Parathyroid adenoma (tissue), 2 donors: ENCODE measurements around the gene MST1R.

ENCODE experiments used
- H2AFZ ChIP-seq: fragments of 300-600 bp; sonication (generic); one replicate; pipeline ENCODE4 v1.7.0; 2017; ENCODE audit warnings: antibody characterized with exemption, mild to moderate bottlenecking
- H3K27ac ChIP-seq: fragments of 300-600 bp; sonication (generic); one replicate; pipeline ENCODE4 v1.7.0; 2017
- H3K27me3 ChIP-seq: fragments of 300-600 bp; sonication (generic); one replicate; pipeline ENCODE4 v1.7.0; 2017; ENCODE audit warnings: low read length; ENCODE audit not compliant: control insufficient read depth, insufficient read depth
- H3K36me3 ChIP-seq: fragments of 300-600 bp; sonication (generic); one replicate; pipeline ENCODE4 v1.7.0; 2017; ENCODE audit warnings: low read length; ENCODE audit not compliant: control insufficient read depth, insufficient read depth
- H3K4me1 ChIP-seq: fragments of 300-600 bp; sonication (generic); one replicate; pipeline ENCODE4 v1.7.0; 2017; ENCODE audit warnings: control low read depth
- H3K4me2 ChIP-seq: fragments of 300-600 bp; sonication (generic); one replicate; pipeline ENCODE4 v1.7.0; 2017; ENCODE audit warnings: low read length
- H3K4me3 ChIP-seq: fragments of 300-600 bp; sonication (generic); one replicate; pipeline ENCODE4 v1.7.0; 2017; ENCODE audit warnings: low read depth, low read length
- H3K79me2 ChIP-seq: fragments of 300-600 bp; sonication (generic); one replicate; pipeline ENCODE4 v1.7.0; 2017; ENCODE audit warnings: control low read depth
- H3K9ac ChIP-seq: fragments of 300-600 bp; sonication (generic); one replicate; pipeline ENCODE4 v1.7.0; 2017; ENCODE audit warnings: mild to moderate bottlenecking
- H3K9me3 ChIP-seq: fragments of 300-600 bp; sonication (generic); one replicate; pipeline ENCODE4 v1.7.0; 2017; ENCODE audit warnings: low read length; ENCODE audit not compliant: control insufficient read depth
- CTCF ChIP-seq: fragments of 300-600 bp; sonication (generic); IDR thresholded peaks from one replicate; pipeline ENCODE4 v1.7.0; 2017; ENCODE audit warnings: antibody characterized with exemption, mild to moderate bottlenecking
- donor health status: primary hyperparathyroidism.

The MST1R gene

GRCh38 chr3:49912881-49913281 lies 9.2 kb upstream of the MST1R start:
- peaks cover 6% of the 10 kb centered on the region for H3K4me1 ChIP-seq
- TF ChIP-seq CTCF = no peak
- no peaks in the 10 kb centered on the region for H3K36me3 ChIP-seq
- H3K27ac ChIP-seq = no peak overlapping the region
- no peaks in the 10 kb centered on the region for H3K9me3 ChIP-seq
- H3K27me3 ChIP-seq = no peaks in the 10 kb centered on the region
- H2AFZ ChIP-seq = no peak overlapping the region
- H3K4me2 ChIP-seq = no peak overlapping the region
- no peak overlapping the region for H3K9ac ChIP-seq
- H3K79me2 ChIP-seq = no peaks in the 10 kb centered on the region
- H3K4me3 ChIP-seq = no peak overlapping the region

- Histone ChIP-seq H3K27me3 (no peaks in the 10 kb centered on the region), H3K4me1 (peaks cover 8% of the 10 kb centered on the region), H3K4me2 (no peak overlapping the region), H3K9me3 (no peaks in the 10 kb centered on the region), H2AFZ (no peak overlapping the region), H3K9ac (no peak overlapping the region), H3K36me3 (no peaks in the 10 kb centered on the region), H3K4me3 (no peak overlapping the region), H3K27ac (no peak overlapping the region), H3K79me2 (no peaks in the 10 kb centered on the region)
- TF ChIP-seq CTCF = no peak
Observed at GRCh38 chr3:49911611-49912010, 7.9 kb upstream of the MST1R start.

GRCh38 chr3:49911124-49911420 lies 7.4 kb upstream of the MST1R start:
- H3K36me3 ChIP-seq = no peaks in the 10 kb centered on the region
- no peaks in the 10 kb centered on the region for H3K9me3 ChIP-seq
- H3K79me2 ChIP-seq = no peaks in the 10 kb centered on the region
- H3K27me3 ChIP-seq = no peaks in the 10 kb centered on the region
- peaks cover 13% of the 10 kb centered on the region for H3K4me1 ChIP-seq
- no peak overlapping the region for H3K9ac ChIP-seq
- H3K4me3 ChIP-seq = no peak overlapping the region
- no peak overlapping the region for H3K4me2 ChIP-seq
- no peak overlapping the region for H2AFZ ChIP-seq
- no peak for TF ChIP-seq CTCF
- no peak overlapping the region for H3K27ac ChIP-seq

GRCh38 chr3:49910409-49911123 lies 6.9 kb upstream of the MST1R start:
- H3K4me2 ChIP-seq = no peak overlapping the region
- no peak overlapping the region for H3K4me3 ChIP-seq
- no peak overlapping the region for H3K9ac ChIP-seq
- H3K36me3 ChIP-seq = no peaks in the 10 kb centered on the region
- no peak overlapping the region for H3K27ac ChIP-seq
- H3K27me3 ChIP-seq = no peaks in the 10 kb centered on the region
- no peaks in the 10 kb centered on the region for H3K79me2 ChIP-seq
- no peak overlapping the region for H2AFZ ChIP-seq
- peaks cover 16% of the 10 kb centered on the region for H3K4me1 ChIP-seq
- TF ChIP-seq CTCF = no peak
- H3K9me3 ChIP-seq = no peaks in the 10 kb centered on the region
